ENCODE results near the gene FAM120B. TPM values are rescaled to one million over a fixed set of nuclear protein-coding genes. Genes with fewer than 3 reads are reported as not detected.

FAM120B gene
- polyA plus RNA-seq, 1 donor from 2014 or later = 17.9 TPM

- H3K9me3 ChIP-seq (ENCODE audit: low read length) = peaks cover 5% of the 10 kb centered on the region
- no peak overlapping the region for H3K4me3 ChIP-seq (ENCODE audit: low read length)
- H4K20me1 ChIP-seq (ENCODE audit: insufficient read depth) = no peaks in the 10 kb centered on the region
- H3K9ac ChIP-seq (ENCODE audit: low read length) = no peak overlapping the region
- H3K4me2 ChIP-seq (ENCODE audit: low read length) = no peak overlapping the region
- no peaks in the 10 kb centered on the region for H3K36me3 ChIP-seq (ENCODE audit: insufficient read depth, low read length)
- no peaks in the 10 kb centered on the region for H3K27me3 ChIP-seq (ENCODE audit: insufficient read depth, low read depth, low read length)
- H3F3A ChIP-seq (ENCODE audit: insufficient read depth, low read length, poor library complexity, severe bottlenecking) = no peaks in the 10 kb centered on the region
- TF ChIP-seq TAF1 (IDR thresholded peaks at IDR 0.05; ENCODE audit: low read depth) = no peak
- TF ChIP-seq EP300 (conservative IDR thresholded peaks at IDR 0.05; ENCODE audit: poor library complexity, severe bottlenecking) = no peak
- TF ChIP-seq POLR2AphosphoS5 (IDR thresholded peaks at IDR 0.05) = no peak
- TF ChIP-seq, protein P1, sequence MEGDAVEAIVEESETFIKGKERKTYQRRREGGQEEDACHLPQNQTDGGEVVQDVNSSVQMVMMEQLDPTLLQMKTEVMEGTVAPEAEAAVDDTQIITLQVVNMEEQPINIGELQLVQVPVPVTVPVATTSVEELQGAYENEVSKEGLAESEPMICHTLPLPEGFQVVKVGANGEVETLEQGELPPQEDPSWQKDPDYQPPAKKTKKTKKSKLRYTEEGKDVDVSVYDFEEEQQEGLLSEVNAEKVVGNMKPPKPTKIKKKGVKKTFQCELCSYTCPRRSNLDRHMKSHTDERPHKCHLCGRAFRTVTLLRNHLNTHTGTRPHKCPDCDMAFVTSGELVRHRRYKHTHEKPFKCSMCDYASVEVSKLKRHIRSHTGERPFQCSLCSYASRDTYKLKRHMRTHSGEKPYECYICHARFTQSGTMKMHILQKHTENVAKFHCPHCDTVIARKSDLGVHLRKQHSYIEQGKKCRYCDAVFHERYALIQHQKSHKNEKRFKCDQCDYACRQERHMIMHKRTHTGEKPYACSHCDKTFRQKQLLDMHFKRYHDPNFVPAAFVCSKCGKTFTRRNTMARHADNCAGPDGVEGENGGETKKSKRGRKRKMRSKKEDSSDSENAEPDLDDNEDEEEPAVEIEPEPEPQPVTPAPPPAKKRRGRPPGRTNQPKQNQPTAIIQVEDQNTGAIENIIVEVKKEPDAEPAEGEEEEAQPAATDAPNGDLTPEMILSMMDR (IDR thresholded peaks at IDR 0.05; ENCODE audit: poor library complexity, severe bottlenecking) = no peak
- no peak for TF ChIP-seq EZH2 (IDR thresholded peaks at IDR 0.05; ENCODE audit: borderline replicate concordance, insufficient read depth, low read length, poor library complexity, severe bottlenecking)
- TF ChIP-seq, protein P2, sequence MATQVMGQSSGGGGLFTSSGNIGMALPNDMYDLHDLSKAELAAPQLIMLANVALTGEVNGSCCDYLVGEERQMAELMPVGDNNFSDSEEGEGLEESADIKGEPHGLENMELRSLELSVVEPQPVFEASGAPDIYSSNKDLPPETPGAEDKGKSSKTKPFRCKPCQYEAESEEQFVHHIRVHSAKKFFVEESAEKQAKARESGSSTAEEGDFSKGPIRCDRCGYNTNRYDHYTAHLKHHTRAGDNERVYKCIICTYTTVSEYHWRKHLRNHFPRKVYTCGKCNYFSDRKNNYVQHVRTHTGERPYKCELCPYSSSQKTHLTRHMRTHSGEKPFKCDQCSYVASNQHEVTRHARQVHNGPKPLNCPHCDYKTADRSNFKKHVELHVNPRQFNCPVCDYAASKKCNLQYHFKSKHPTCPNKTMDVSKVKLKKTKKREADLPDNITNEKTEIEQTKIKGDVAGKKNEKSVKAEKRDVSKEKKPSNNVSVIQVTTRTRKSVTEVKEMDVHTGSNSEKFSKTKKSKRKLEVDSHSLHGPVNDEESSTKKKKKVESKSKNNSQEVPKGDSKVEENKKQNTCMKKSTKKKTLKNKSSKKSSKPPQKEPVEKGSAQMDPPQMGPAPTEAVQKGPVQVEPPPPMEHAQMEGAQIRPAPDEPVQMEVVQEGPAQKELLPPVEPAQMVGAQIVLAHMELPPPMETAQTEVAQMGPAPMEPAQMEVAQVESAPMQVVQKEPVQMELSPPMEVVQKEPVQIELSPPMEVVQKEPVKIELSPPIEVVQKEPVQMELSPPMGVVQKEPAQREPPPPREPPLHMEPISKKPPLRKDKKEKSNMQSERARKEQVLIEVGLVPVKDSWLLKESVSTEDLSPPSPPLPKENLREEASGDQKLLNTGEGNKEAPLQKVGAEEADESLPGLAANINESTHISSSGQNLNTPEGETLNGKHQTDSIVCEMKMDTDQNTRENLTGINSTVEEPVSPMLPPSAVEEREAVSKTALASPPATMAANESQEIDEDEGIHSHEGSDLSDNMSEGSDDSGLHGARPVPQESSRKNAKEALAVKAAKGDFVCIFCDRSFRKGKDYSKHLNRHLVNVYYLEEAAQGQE (IDR thresholded peaks at IDR 0.05; ENCODE audit: borderline replicate concordance) = no peak
- TF ChIP-seq RAD21 (conservative IDR thresholded peaks at IDR 0.05) = no peak
- no peak for TF ChIP-seq SMC3 (conservative IDR thresholded peaks at IDR 0.05; ENCODE audit: poor library complexity)
- TF ChIP-seq MXI1 (conservative IDR thresholded peaks at IDR 0.05; ENCODE audit: poor library complexity, severe bottlenecking) = no peak
- H3K27ac ChIP-seq (ENCODE audit: low read length) = no peak overlapping the region
- no peaks in the 10 kb centered on the region for H3K9me2 ChIP-seq (ENCODE audit: insufficient read depth, low read length)
- H3K79me2 ChIP-seq (replicated peaks; ENCODE audit: insufficient read depth, low read length) = no peaks in the 10 kb centered on the region
- no peak overlapping the region for H2AFZ ChIP-seq (ENCODE audit: low read depth, low read length)
Observed at GRCh38 chr6:170434821-170435155, 128.2 kb downstream of the FAM120B start.

GRCh38 chr6:170435766-170436165, 129.2 kb downstream of the FAM120B start:
- H3F3A ChIP-seq (ENCODE audit: insufficient read depth, low read length, poor library complexity, severe bottlenecking) = no peaks in the 10 kb centered on the region
- TF ChIP-seq SMC3 (conservative IDR thresholded peaks at IDR 0.05; ENCODE audit: poor library complexity) = no peak
- no peak for TF ChIP-seq RAD21 (conservative IDR thresholded peaks at IDR 0.05)
- TF ChIP-seq, protein P2 (IDR thresholded peaks at IDR 0.05; ENCODE audit: borderline replicate concordance) = no peak
- no peak for TF ChIP-seq MXI1 (conservative IDR thresholded peaks at IDR 0.05; ENCODE audit: poor library complexity, severe bottlenecking)
- TF ChIP-seq EZH2 (IDR thresholded peaks at IDR 0.05; ENCODE audit: borderline replicate concordance, insufficient read depth, low read length, poor library complexity, severe bottlenecking) = no peak
- TF ChIP-seq, protein P1 (IDR thresholded peaks at IDR 0.05; ENCODE audit: poor library complexity, severe bottlenecking) = no peak
- TF ChIP-seq POLR2AphosphoS5 (IDR thresholded peaks at IDR 0.05) = no peak
- TF ChIP-seq EP300 (conservative IDR thresholded peaks at IDR 0.05; ENCODE audit: poor library complexity, severe bottlenecking) = no peak
- TF ChIP-seq TAF1 (IDR thresholded peaks at IDR 0.05; ENCODE audit: low read depth) = no peak
- H4K20me1 ChIP-seq (ENCODE audit: insufficient read depth) = no peaks in the 10 kb centered on the region
- H3K9me2 ChIP-seq (ENCODE audit: insufficient read depth, low read length) = no peaks in the 10 kb centered on the region
- no peaks in the 10 kb centered on the region for H3K36me3 ChIP-seq (ENCODE audit: insufficient read depth, low read length)
- H3K27me3 ChIP-seq (ENCODE audit: insufficient read depth, low read depth, low read length) = no peaks in the 10 kb centered on the region
- H3K9ac ChIP-seq (ENCODE audit: low read length) = no peak overlapping the region
- H3K9me3 ChIP-seq (ENCODE audit: low read length) = peaks cover 5% of the 10 kb centered on the region
- no peak overlapping the region for H3K27ac ChIP-seq (ENCODE audit: low read length)
- no peaks in the 10 kb centered on the region for H3K79me2 ChIP-seq (replicated peaks; ENCODE audit: insufficient read depth, low read length)
- H3K4me2 ChIP-seq (ENCODE audit: low read length) = no peak overlapping the region
- H3K4me3 ChIP-seq (ENCODE audit: low read length) = no peak overlapping the region
- no peak overlapping the region for H2AFZ ChIP-seq (ENCODE audit: low read depth, low read length)
